ENCODE results near the gene CLDN3.

The CLDN3 gene

GRCh38 chr7:73766556-73767229 is 3.4 kb downstream of the CLDN3 start:
- no peak overlapping the region for H3K4me3 ChIP-seq (ENCODE audit: low read length)
- no peak overlapping the region for H3K27ac ChIP-seq (ENCODE audit: low read depth, low read length)

DNA sequence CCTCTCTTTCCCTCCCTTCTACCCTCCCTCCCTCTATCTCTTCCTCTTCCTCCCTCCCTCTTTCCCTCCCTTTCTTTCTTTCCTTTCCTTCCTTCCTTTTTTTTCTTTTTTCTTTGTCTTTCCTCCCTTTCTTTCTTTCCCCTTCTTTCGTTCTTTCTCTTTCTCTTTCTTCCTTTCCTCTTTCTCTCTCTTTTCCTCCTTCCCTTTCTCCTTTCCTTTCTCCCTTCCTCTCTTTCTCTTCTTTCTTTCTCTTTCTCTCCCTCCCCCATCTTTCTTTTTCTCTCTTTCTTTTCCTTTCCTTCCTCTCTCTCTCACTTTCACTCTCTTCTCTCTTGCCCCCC is 7.4 kb downstream of the CLDN3 start:
- no peaks in the 10 kb centered on the region for H3K36me3 ChIP-seq (ENCODE audit: control insufficient read depth, insufficient read depth, low read length)
- H3K27me3 ChIP-seq (ENCODE audit: control insufficient read depth, insufficient read depth, low read length): no peaks in the 10 kb centered on the region
- no peak overlapping the region for H3K9ac ChIP-seq (ENCODE audit: low read length)
- H3K4me1 ChIP-seq (ENCODE audit: control insufficient read depth, insufficient read depth, low read length): no peaks in the 10 kb centered on the region
- H3K4me3 ChIP-seq (ENCODE audit: low read length): no peak overlapping the region
- no peak overlapping the region for H3K27ac ChIP-seq (ENCODE audit: low read depth, low read length)

More at GRCh38 chr7:73766556-73767229, 3.4 kb downstream of the CLDN3 start:
- Histone ChIP-seq H3K27me3 (ENCODE audit: control insufficient read depth, insufficient read depth, low read length) (peaks cover 11% of the 10 kb centered on the region), H3K36me3 (ENCODE audit: control insufficient read depth, insufficient read depth, low read length) (peaks cover 3% of the 10 kb centered on the region), H3K4me1 (ENCODE audit: control insufficient read depth, insufficient read depth, low read length) (no peaks in the 10 kb centered on the region), H3K9ac (ENCODE audit: low read length) (no peak overlapping the region)

GRCh38 chr7:73761854-73762658 is 8.0 kb downstream of the CLDN3 start:
- Histone ChIP-seq H3K9ac (ENCODE audit: low read length) (no peak overlapping the region), H3K36me3 (ENCODE audit: control insufficient read depth, insufficient read depth, low read length) (no peaks in the 10 kb centered on the region), H3K27me3 (ENCODE audit: control insufficient read depth, insufficient read depth, low read length) (no peaks in the 10 kb centered on the region), H3K4me1 (ENCODE audit: control insufficient read depth, insufficient read depth, low read length) (no peaks in the 10 kb centered on the region), H3K4me3 (ENCODE audit: low read length) (no peak overlapping the region), H3K27ac (ENCODE audit: low read depth, low read length) (no peak overlapping the region)

GRCh38 chr7:73758581-73759138 is 11.4 kb downstream of the CLDN3 start:
- Histone ChIP-seq H3K9ac (ENCODE audit: low read length) (no peak overlapping the region), H3K4me1 (ENCODE audit: control insufficient read depth, insufficient read depth, low read length) (no peaks in the 10 kb centered on the region), H3K36me3 (ENCODE audit: control insufficient read depth, insufficient read depth, low read length) (no peaks in the 10 kb centered on the region), H3K27ac (ENCODE audit: low read depth, low read length) (no peak overlapping the region), H3K27me3 (ENCODE audit: control insufficient read depth, insufficient read depth, low read length) (no peaks in the 10 kb centered on the region), H3K4me3 (ENCODE audit: low read length) (no peak overlapping the region)

GRCh38 chr7:73749931-73750776 is 19.9 kb downstream of the CLDN3 start:
- H3K9ac ChIP-seq (ENCODE audit: low read length): no peak overlapping the region
- no peak overlapping the region for H3K4me3 ChIP-seq (ENCODE audit: low read length)
- no peaks in the 10 kb centered on the region for H3K36me3 ChIP-seq (ENCODE audit: control insufficient read depth, insufficient read depth, low read length)
- H3K27ac ChIP-seq (ENCODE audit: low read depth, low read length): no peak overlapping the region
- H3K4me1 ChIP-seq (ENCODE audit: control insufficient read depth, insufficient read depth, low read length): peaks cover 6% of the 10 kb centered on the region
- no peaks in the 10 kb centered on the region for H3K27me3 ChIP-seq (ENCODE audit: control insufficient read depth, insufficient read depth, low read length)

DNA sequence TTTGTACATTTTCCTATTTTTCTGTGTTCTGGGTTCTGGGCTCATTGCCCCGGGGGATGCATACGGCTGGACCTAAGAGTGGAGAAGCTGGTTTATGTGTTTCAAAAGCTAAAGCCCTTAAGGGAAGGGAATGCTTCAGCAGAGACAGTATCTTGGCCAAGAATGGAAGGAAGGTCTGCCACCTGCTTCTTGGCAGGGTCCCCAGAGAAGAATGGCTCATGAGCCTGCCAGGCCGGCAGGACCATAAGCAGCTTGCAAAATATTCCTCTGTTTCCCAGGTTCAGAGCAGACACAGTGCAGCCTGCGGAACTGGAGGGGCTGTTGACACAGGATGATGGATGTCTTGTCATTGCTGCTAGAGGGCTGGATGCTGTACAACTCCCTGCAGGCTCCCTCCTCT is 23.7 kb downstream of the CLDN3 start:
- H3K27ac ChIP-seq (ENCODE audit: low read depth, low read length): peak overlapping the region; percentile 30
- peaks cover 6% of the 10 kb centered on the region for H3K4me1 ChIP-seq (ENCODE audit: control insufficient read depth, insufficient read depth, low read length)
- no peaks in the 10 kb centered on the region for H3K27me3 ChIP-seq (ENCODE audit: control insufficient read depth, insufficient read depth, low read length)
- H3K9ac ChIP-seq (ENCODE audit: low read length): no peak overlapping the region
- H3K4me3 ChIP-seq (ENCODE audit: low read length): no peak overlapping the region
- no peaks in the 10 kb centered on the region for H3K36me3 ChIP-seq (ENCODE audit: control insufficient read depth, insufficient read depth, low read length)

GRCh38 chr7:73742753-73743641 is 27.1 kb downstream of the CLDN3 start:
- H3K9ac ChIP-seq (ENCODE audit: low read length): no peak overlapping the region
- H3K4me3 ChIP-seq (ENCODE audit: low read length): no peak overlapping the region
- no peaks in the 10 kb centered on the region for H3K36me3 ChIP-seq (ENCODE audit: control insufficient read depth, insufficient read depth, low read length)
- no peaks in the 10 kb centered on the region for H3K27me3 ChIP-seq (ENCODE audit: control insufficient read depth, insufficient read depth, low read length)
- H3K27ac ChIP-seq (ENCODE audit: low read depth, low read length): no peak overlapping the region
- peaks cover 6% of the 10 kb centered on the region for H3K4me1 ChIP-seq (ENCODE audit: control insufficient read depth, insufficient read depth, low read length)

DNA sequence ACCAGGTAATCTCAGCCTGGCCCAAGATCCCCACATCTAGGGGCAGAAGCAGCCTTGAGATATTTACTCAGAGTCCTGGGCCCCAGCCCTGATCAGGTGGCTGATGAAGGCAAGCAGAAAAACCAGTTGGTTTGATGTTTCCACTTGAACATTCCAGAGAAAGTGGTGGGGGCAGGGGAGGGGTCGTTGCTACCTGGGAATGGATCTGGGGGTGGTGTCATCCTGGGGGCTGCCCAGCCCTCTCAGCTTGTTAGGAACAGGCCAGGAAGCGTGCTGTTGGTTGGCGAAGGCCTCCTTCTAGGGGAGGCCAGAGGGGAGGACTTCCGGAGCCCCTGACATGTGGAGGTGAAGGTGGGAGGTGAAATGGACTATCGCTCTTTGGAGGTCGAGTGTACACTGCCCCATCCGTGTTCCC is 27.7 kb downstream of the CLDN3 start:
- no peak overlapping the region for H3K27ac ChIP-seq (ENCODE audit: low read depth, low read length)
- H3K27me3 ChIP-seq (ENCODE audit: control insufficient read depth, insufficient read depth, low read length): no peaks in the 10 kb centered on the region
- H3K9ac ChIP-seq (ENCODE audit: low read length): no peak overlapping the region
- peaks cover 3% of the 10 kb centered on the region for H3K36me3 ChIP-seq (ENCODE audit: control insufficient read depth, insufficient read depth, low read length)
- H3K4me1 ChIP-seq (ENCODE audit: control insufficient read depth, insufficient read depth, low read length): peaks cover 10% of the 10 kb centered on the region
- no peak overlapping the region for H3K4me3 ChIP-seq (ENCODE audit: low read length)

DNA sequence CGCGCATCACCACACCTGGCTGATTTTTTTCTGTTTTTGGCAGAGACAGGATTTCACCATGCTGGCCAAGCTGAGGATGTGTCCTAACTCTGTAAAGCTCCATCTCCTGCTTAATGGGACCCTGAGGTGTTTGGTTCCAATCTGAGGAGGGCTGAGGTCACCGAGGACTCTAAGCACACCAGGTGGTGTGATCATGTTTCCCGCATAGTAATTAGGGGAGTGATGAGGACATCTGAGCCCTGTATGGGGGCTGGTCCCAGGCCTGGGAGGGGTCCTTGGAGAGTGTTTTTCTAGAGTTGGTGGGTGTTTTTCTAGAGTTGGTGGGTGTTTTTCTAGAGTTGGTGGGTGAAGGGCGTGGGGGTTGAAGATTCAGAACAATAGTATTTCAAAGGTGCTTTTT is 28.5 kb downstream of the CLDN3 start:
- H3K27ac ChIP-seq (ENCODE audit: low read depth, low read length): no peak overlapping the region
- H3K4me3 ChIP-seq (ENCODE audit: low read length): no peak overlapping the region

DNA sequence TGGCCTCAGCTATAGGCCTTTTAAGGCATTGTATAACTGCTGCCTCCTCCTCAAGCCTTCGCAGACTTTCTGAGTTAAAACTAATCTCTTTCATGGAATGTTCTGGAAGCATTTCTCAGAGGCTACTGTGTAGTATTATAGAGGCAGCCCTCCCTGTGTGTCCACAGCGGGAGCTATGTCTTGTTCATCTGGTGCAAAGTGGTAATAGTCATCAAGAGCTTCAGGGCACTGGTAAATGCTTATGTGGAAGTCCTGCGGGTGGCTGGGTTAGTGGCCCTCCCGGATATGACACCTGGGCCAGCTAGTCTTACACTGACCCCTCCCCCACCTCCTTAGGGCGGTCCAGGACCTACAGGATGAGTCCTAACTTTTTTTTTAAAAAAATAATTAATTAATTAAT is 29.3 kb downstream of the CLDN3 start:
- peaks cover 5% of the 10 kb centered on the region for H3K4me1 ChIP-seq (ENCODE audit: control insufficient read depth, insufficient read depth, low read length)
- H3K27me3 ChIP-seq (ENCODE audit: control insufficient read depth, insufficient read depth, low read length): no peaks in the 10 kb centered on the region
- no peak overlapping the region for H3K9ac ChIP-seq (ENCODE audit: low read length)
- H3K36me3 ChIP-seq (ENCODE audit: control insufficient read depth, insufficient read depth, low read length): peaks cover 15% of the 10 kb centered on the region
- H3K27ac ChIP-seq (ENCODE audit: low read depth, low read length): no peak overlapping the region
- H3K4me3 ChIP-seq (ENCODE audit: low read length): no peak overlapping the region

More for the DNA sequence above, 28.5 kb downstream of the CLDN3 start:
- Histone ChIP-seq H3K36me3 (ENCODE audit: control insufficient read depth, insufficient read depth, low read length) (peaks cover 11% of the 10 kb centered on the region), H3K9ac (ENCODE audit: low read length) (no peak overlapping the region), H3K27me3 (ENCODE audit: control insufficient read depth, insufficient read depth, low read length) (no peaks in the 10 kb centered on the region), H3K4me1 (ENCODE audit: control insufficient read depth, insufficient read depth, low read length) (peaks cover 11% of the 10 kb centered on the region)

DNA sequence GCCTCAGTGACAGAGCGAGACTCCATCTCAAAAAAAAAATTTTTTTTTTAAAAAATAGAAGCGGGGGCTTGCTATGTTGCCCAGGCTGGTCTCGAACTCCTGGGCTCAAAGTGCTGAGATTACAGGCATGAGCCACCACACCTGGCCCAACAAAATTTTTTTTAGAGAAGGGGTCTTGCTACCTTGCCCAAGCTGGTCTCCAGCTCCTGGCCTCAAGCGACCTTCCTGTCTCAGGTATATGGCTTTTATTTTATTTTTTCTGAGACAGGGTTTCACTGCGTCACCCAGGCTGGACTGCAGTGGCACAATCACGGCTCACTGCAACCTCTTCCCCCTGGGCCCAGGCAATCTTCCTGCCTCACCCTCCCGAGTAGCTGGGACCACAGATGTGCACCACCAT is 29.9 kb downstream of the CLDN3 start:
- no peak overlapping the region for H3K4me3 ChIP-seq (ENCODE audit: low read length)
- peaks cover 17% of the 10 kb centered on the region for H3K36me3 ChIP-seq (ENCODE audit: control insufficient read depth, insufficient read depth, low read length)
- H3K4me1 ChIP-seq (ENCODE audit: control insufficient read depth, insufficient read depth, low read length): peaks cover 5% of the 10 kb centered on the region
- H3K27ac ChIP-seq (ENCODE audit: low read depth, low read length): no peak overlapping the region
- no peak overlapping the region for H3K9ac ChIP-seq (ENCODE audit: low read length)
- H3K27me3 ChIP-seq (ENCODE audit: control insufficient read depth, insufficient read depth, low read length): no peaks in the 10 kb centered on the region
